A549 (cell line): ENCODE results near the gene GSC. TPM values are rescaled to one million over a fixed set of nuclear protein-coding genes. Genes with fewer than 3 reads are reported as not detected.
"Not testable (repeated sequence)": the region's sequence is repeated elsewhere in the genome, so short reads cannot be mapped to it uniquely, and the experiment has no call there.

ENCODE experiments used
- ATAC-seq, 2 experiments: fragments of 200-7000 bp in 1 of 2; fragments of >200 bp in 1 of 2; cut with Nextera tagmentation in 1 of 2; cut with Tn5 transposase in 1 of 2; 3 replicates each; pipeline versions ENCODE4 v1.8.0 to v1.9.1; 2018 to 2020; ENCODE audit warnings: mild to moderate bottlenecking in 1 of 2, moderate library complexity in 1 of 2
- CTCF ChIA-PET: fragments of 300-600 bp; sonication (Branson Sonifier 250); formaldehyde crosslinking; extraction: SDS; loops from one replicate; lab custom pipeline; 2021; ENCODE audit warnings: antibody characterized with exemption, inconsistent platforms; lab: Yijun Ruan, JAX
- POLR2A ChIA-PET: fragments of 350-600 bp; formaldehyde crosslinking; extraction: SDS; loops from one replicate; lab custom pipeline; 2021; ENCODE audit warnings: antibody characterized with exemption, inconsistent platforms; lab: Yijun Ruan, JAX
- DNase-seq, 2 experiments: peaks; one replicate each; pipeline versions ENCODE4 v3.0.0 to v3.0.0-alpha.2; 2011 to 2016; ENCODE audit warnings: low read depth in 1 of 2, low spot score in 1 of 2
- FAIRE-seq: peaks from 2 replicates; lab custom pipeline; 2011; peaks lifted over from hg19 to GRCh38; lab: Jason Lieb, UNC
- H3K27ac ChIP-seq, 2 experiments: fragments of >200 bp; sonication (Bioruptor Twin); formaldehyde crosslinking; 3 replicates each; pipeline ENCODE4 v1.5.1; 2016 to 2017
- H3K4me1 ChIP-seq: fragments of >200 bp; sonication (Bioruptor Twin); formaldehyde crosslinking; 3 replicates; pipeline ENCODE4 v1.6.1; 2016
- H3K4me2 ChIP-seq: fragments of >200 bp; sonication (Bioruptor Twin); formaldehyde crosslinking; 3 replicates; pipeline ENCODE4 v1.6.1; 2016
- H3K4me3 ChIP-seq: fragments of >200 bp; sonication (Bioruptor Twin); formaldehyde crosslinking; 3 replicates; pipeline ENCODE4 v1.5.1; 2016
- H3K9me3 ChIP-seq: fragments of >200 bp; sonication (Bioruptor Twin); formaldehyde crosslinking; 3 replicates; pipeline ENCODE4 v1.6.1; 2016
- CBX2 ChIP-seq: fragments of 200-600 bp; sonication (generic); IDR thresholded peaks from 2 replicates; pipeline ENCODE4 v1.6.1; 2016; ENCODE audit warnings: low read depth, mild to moderate bottlenecking, borderline replicate concordance
- CBX8 ChIP-seq: fragments of 200-600 bp; sonication (generic); IDR thresholded peaks from 2 replicates; pipeline ENCODE4 v1.6.1; 2016
- FOXS1 ChIP-seq: fragments of 250-450 bp; sonication (Bioruptor Pico); IDR thresholded peaks from 2 replicates; pipeline ENCODE4 v1.5.0; 2020; ENCODE audit warnings: mild to moderate bottlenecking, moderate library complexity
- HOXA7 ChIP-seq: fragments of 250-450 bp; sonication (Bioruptor Pico); IDR thresholded peaks from 2 replicates; pipeline ENCODE4 v1.5.0; 2020; ENCODE audit warnings: mild to moderate bottlenecking, moderate library complexity
- HOXB5 ChIP-seq: fragments of 250-450 bp; sonication (Bioruptor Pico); IDR thresholded peaks from 2 replicates; pipeline ENCODE4 v1.5.0; 2020; ENCODE audit warnings: mild to moderate bottlenecking, moderate library complexity
- MYC ChIP-seq: IDR thresholded peaks from 2 replicates; pipeline ENCODE4 v1.6.1; 2012; ENCODE audit warnings: mild to moderate bottlenecking, inconsistent platforms, low read length, improper control_type of control experiment, borderline replicate concordance
- PBX3 ChIP-seq: IDR thresholded peaks from 2 replicates; pipeline ENCODE4 v1.6.1; 2012
- POLR2A ChIP-seq: IDR thresholded peaks from 2 replicates; pipeline ENCODE4 v1.6.1; 2012; ENCODE audit warnings: mild to moderate bottlenecking, low read length
- POLR2AphosphoS2 ChIP-seq: conservative IDR thresholded peaks from 2 replicates; pipeline ENCODE4 v1.6.1; 2012; ENCODE audit warnings: low read length, improper control_type of control experiment, inconsistent platforms
- RAD21 ChIP-seq, 2 experiments: fragments of >200 bp in 1 of 2; sonication (Bioruptor Twin) in 1 of 2; formaldehyde crosslinking in 1 of 2; IDR thresholded peaks in 1 of 2; conservative IDR thresholded peaks in 1 of 2; 2 replicates in 1 of 2; 3 replicates in 1 of 2; pipeline ENCODE4 v1.6.1; 2012 to 2018; ENCODE audit warnings: inconsistent platforms in 1 of 2
- SMC3 ChIP-seq: fragments of >200 bp; sonication (Bioruptor Twin); formaldehyde crosslinking; IDR thresholded peaks from 3 replicates; pipeline ENCODE4 v1.6.1; 2018; ENCODE audit warnings: inconsistent platforms
- SREBF2 ChIP-seq: fragments of 450-650 bp; IDR thresholded peaks from 2 replicates; pipeline ENCODE4 v1.6.1; 2014; ENCODE audit warnings: mild to moderate bottlenecking, moderate library complexity
- WGBS: methylation state at CpG from one replicate; pipeline ENCODE4 v1.1.6; 2017; ENCODE audit errors: missing lambda C conversion rate; 5-methylcytosine and 5-hydroxymethylcytosine counted together
- polyA plus RNA-seq, 4 experiments: library from polyadenylated mRNA; depleted of rRNA in 3 of 4; stranded (reverse); fragments of >200 nt; fragmentation: RNase III in 1 of 4; extraction: RNeasy Plus Mini Kit Qiagen cat#74134 plus additional on column Dnase treatment in 1 of 4; gene quantifications; 2 replicates in 3 of 4; 3 replicates in 1 of 4; pipeline ENCODE4 v1.2.3, GENCODE V29; 2011 to 2017
- TF ChIP-seq, protein P1 (sequence below): fragments of >200 bp; sonication (Bioruptor Twin); formaldehyde crosslinking; IDR thresholded peaks from 3 replicates; pipeline ENCODE4 v1.5.1; 2016
- TF ChIP-seq, protein P2 (sequence below): fragments of >200 bp; sonication (Bioruptor Twin); formaldehyde crosslinking; IDR thresholded peaks from 2 replicates; pipeline ENCODE4 v1.6.1; 2016
- TF ChIP-seq, protein P3 (sequence below): fragments of 250-450 bp; sonication (Bioruptor Pico); IDR thresholded peaks from 2 replicates; pipeline ENCODE4 v1.5.0; 2021; ENCODE audit warnings: mild to moderate bottlenecking, moderate library complexity, borderline replicate concordance
- TF ChIP-seq, protein P4 (sequence below): fragments of 150-350 bp; IDR thresholded peaks from 2 replicates; pipeline ENCODE4 v1.6.1; 2014; ENCODE audit warnings: low read depth, mild to moderate bottlenecking, low read length

GSC gene
- polyA plus RNA-seq, 2 of the 4 experiments (the other 2 are of a cell fraction), result 0.17 TPM

DNA sequence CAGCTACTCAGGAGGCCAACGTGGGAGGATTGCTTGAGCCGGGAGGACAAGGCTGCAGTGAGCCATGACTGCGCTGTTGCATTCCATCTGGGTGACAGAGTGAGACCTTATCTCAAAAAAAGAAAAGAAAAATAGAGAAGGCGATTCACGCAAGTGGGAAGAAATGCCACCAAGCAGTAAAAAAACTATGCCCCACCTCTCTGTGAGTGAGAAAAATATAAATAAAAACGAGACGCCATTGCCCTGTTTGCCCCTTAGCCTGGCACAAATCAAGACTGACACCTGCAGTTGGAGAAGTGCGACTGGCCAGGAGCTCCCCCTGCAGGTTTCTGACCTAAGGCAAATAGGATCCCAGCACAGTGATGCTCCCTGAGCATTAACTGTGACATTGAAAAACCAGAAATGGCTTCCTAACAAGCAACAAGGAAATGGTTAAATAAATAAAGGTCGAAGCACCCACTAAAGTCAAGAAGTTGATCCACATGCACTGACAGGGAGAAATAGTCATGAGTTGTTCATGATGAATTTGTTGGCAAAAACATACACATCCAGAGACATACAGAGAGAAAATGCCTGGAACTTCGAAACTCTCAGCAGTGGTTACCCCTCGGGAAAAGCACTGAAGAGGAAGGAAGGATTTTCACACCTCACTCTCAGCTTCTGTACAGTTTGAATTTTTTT, 21.1 kb downstream of the GSC start:
- Histone ChIP-seq H3K4me3 (no peak overlapping the region), H3K27ac (no peak overlapping the region), H3K4me2 (peak overlapping the region; percentile 67), H3K4me1 (no peaks in the 10 kb centered on the region), H3K9me3 (no peaks in the 10 kb centered on the region)
- peak; percentile 58 for TF ChIP-seq SMC3
- TF ChIP-seq FOXS1 (CRISPR knock-in tag), result no peak
- TF ChIP-seq RAD21 (conservative IDR thresholded peaks at IDR 0.05 in 1 of 2, IDR thresholded peaks at IDR 0.05 in 1 of 2), result peak; percentile 60 to 66
- TF ChIP-seq, protein P1, sequence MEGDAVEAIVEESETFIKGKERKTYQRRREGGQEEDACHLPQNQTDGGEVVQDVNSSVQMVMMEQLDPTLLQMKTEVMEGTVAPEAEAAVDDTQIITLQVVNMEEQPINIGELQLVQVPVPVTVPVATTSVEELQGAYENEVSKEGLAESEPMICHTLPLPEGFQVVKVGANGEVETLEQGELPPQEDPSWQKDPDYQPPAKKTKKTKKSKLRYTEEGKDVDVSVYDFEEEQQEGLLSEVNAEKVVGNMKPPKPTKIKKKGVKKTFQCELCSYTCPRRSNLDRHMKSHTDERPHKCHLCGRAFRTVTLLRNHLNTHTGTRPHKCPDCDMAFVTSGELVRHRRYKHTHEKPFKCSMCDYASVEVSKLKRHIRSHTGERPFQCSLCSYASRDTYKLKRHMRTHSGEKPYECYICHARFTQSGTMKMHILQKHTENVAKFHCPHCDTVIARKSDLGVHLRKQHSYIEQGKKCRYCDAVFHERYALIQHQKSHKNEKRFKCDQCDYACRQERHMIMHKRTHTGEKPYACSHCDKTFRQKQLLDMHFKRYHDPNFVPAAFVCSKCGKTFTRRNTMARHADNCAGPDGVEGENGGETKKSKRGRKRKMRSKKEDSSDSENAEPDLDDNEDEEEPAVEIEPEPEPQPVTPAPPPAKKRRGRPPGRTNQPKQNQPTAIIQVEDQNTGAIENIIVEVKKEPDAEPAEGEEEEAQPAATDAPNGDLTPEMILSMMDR, result peak; percentile 71
- no peak for TF ChIP-seq CBX8
- no peak for TF ChIP-seq POLR2A
- POLR2A ChIA-PET, result interaction anchor here (0.6 kb wide), 1 partner anchor 53 kb away, joined by 3 read pairs; no protein-coding TSS in a partner anchor
- ATAC-seq (peak; percentile 92 to 96), FAIRE-seq (no peak), DNase-seq (peak; percentile 60 to 62)
- 13% methylated on average over 11 of the region's 11 CpGs for WGBS
- CTCF ChIA-PET, result interaction anchor here (0.6 to 3.0 kb wide), 20 partner anchors 10 to 325 kb away, joined by 3 to 22 read pairs (median 4); partner anchors contain the start of gene SERPINA9

DNA sequence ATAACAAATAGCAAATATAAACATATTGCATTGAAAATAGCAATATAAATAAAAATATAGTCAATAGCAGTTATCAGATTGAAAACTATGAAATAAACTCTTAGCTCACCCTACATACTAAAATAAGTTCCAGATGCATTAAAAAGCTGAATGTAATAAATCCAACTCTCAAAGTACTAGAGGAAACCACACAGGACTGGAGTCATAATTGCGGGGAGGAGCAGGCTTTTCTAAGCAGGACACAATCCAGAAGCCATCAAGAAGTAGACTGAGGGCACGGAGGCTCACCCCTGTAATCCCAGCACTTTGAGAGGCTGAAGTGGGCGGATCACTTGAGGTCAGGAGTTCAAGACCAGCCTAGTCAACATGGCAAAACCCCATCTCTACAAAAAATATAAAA, 22.2 kb downstream of the GSC start:
- Histone ChIP-seq H3K4me2 (no peak overlapping the region), H3K4me3 (no peak overlapping the region), H3K9me3 (no peaks in the 10 kb centered on the region), H3K4me1 (no peaks in the 10 kb centered on the region), H3K27ac (no peak overlapping the region)
- DNase-seq, result no peak
- ChIA-PET CTCF (interaction anchor here (0.6 to 3.0 kb wide), 13 partner anchors 11 to 247 kb away, joined by 3 to 22 read pairs (median 4); no protein-coding TSS in a partner anchor), POLR2A (no interaction called here)
- TF ChIP-seq, protein P2, sequence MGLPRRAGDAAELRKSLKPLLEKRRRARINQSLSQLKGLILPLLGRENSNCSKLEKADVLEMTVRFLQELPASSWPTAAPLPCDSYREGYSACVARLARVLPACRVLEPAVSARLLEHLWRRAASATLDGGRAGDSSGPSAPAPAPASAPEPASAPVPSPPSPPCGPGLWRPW, result no peak
- TF ChIP-seq MYC, result no peak
- TF ChIP-seq CBX2, result no peak
- no peak for TF ChIP-seq POLR2AphosphoS2
- no peak for TF ChIP-seq FOXS1 (CRISPR knock-in tag)
- no peak for TF ChIP-seq HOXA7 (CRISPR knock-in tag)
- TF ChIP-seq HOXB5 (CRISPR knock-in tag), result no peak
- TF ChIP-seq PBX3, result no peak
- TF ChIP-seq, protein P3, sequence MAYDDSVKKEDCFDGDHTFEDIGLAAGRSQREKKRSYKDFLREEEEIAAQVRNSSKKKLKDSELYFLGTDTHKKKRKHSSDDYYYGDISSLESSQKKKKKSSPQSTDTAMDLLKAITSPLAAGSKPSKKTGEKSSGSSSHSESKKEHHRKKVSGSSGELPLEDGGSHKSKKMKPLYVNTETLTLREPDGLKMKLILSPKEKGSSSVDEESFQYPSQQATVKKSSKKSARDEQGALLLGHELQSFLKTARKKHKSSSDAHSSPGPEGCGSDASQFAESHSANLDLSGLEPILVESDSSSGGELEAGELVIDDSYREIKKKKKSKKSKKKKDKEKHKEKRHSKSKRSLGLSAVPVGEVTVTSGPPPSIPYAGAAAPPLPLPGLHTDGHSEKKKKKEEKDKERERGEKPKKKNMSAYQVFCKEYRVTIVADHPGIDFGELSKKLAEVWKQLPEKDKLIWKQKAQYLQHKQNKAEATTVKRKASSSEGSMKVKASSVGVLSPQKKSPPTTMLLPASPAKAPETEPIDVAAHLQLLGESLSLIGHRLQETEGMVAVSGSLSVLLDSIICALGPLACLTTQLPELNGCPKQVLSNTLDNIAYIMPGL (CRISPR knock-in tag), result no peak
- no peak for TF ChIP-seq SREBF2
- TF ChIP-seq, protein P4, sequence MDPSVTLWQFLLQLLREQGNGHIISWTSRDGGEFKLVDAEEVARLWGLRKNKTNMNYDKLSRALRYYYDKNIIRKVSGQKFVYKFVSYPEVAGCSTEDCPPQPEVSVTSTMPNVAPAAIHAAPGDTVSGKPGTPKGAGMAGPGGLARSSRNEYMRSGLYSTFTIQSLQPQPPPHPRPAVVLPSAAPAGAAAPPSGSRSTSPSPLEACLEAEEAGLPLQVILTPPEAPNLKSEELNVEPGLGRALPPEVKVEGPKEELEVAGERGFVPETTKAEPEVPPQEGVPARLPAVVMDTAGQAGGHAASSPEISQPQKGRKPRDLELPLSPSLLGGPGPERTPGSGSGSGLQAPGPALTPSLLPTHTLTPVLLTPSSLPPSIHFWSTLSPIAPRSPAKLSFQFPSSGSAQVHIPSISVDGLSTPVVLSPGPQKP, result no peak
- FAIRE-seq, result no peak
- ATAC-seq, result no peak
- 45% methylated on average over 3 of the region's 3 CpGs for WGBS

DNA sequence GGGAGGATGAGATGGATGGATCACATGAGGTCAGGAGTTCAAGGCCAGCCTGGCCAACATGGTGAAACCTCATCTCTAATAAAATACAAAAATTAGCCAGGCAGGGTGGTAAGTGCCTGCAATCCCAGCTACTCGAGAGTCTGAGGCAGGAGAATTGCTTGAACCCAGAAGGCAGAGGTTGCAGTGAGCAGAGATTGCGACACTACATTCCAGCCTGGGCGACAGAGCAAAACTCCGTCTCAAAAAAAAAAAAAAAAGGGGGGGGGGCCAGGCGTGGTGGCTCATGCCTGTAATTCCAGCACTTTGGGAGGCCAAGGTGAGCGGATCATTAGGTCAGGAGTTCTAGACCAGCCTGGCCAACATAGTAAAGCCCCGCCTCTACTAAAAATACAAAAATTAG, 22.8 kb downstream of the GSC start:
- FAIRE-seq, POLR2A ChIA-PET, DNase-seq: not testable (repeated sequence)

More for the DNA sequence above, 22.8 kb downstream of the GSC start:
- not testable (repeated sequence) for H3K4me1 ChIP-seq, H3K27ac ChIP-seq, H3K4me2 ChIP-seq, H3K4me3 ChIP-seq, H3K9me3 ChIP-seq, ATAC-seq
- CTCF ChIA-PET, result interaction anchor here (0.6 to 3.0 kb wide), 4 partner anchors 49 to 246 kb away, joined by 3 to 22 read pairs (median 8); no protein-coding TSS in a partner anchor
- WGBS, result 60% methylated on average over 7 of the region's 7 CpGs
